ENCODE measurements around the gene OR8D4. TPM values are rescaled to one million over a fixed set of nuclear protein-coding genes. Genes with fewer than 3 reads are reported as not detected.
A peak's percentile ranks its signal among the peaks of the same experiment; 100 is the strongest.
"Not testable (repeated sequence)": the region's sequence is repeated elsewhere in the genome, so short reads cannot be mapped to it uniquely, and the experiment has no call there.

Gene OR8D4
- total RNA-seq = not detected in 2 replicates

DNA sequence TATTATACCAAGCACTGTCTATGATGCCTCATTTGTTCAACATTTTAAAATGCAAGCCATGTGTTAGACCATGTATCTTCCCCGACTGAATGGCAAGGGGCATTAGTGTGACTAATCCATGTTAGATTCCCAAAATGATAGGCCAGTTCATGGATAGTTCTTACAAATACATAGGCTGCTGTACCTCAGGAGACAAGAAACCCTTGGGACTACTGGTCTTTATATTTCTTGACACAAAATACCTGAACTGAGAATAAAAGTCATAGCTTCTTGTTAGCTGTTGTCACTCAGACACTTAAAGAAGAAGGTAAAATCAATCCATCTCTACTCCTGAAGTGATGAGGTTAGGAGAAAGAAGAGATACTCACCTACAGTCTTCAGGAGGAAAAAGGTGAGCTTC lies at the start of gene OR8D4:
OR8D4 (plus strand) TSS at position 301 of the 400 bp plus-strand sequence. CDS start 4,265 bp downstream, outside the sequence.
- TF ChIP-seq, protein P1, sequence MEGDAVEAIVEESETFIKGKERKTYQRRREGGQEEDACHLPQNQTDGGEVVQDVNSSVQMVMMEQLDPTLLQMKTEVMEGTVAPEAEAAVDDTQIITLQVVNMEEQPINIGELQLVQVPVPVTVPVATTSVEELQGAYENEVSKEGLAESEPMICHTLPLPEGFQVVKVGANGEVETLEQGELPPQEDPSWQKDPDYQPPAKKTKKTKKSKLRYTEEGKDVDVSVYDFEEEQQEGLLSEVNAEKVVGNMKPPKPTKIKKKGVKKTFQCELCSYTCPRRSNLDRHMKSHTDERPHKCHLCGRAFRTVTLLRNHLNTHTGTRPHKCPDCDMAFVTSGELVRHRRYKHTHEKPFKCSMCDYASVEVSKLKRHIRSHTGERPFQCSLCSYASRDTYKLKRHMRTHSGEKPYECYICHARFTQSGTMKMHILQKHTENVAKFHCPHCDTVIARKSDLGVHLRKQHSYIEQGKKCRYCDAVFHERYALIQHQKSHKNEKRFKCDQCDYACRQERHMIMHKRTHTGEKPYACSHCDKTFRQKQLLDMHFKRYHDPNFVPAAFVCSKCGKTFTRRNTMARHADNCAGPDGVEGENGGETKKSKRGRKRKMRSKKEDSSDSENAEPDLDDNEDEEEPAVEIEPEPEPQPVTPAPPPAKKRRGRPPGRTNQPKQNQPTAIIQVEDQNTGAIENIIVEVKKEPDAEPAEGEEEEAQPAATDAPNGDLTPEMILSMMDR (IDR thresholded peaks at IDR 0.05; ENCODE audit: insufficient read depth, low read length, severe bottlenecking) = no peak
- no peak for FAIRE-seq
- Histone ChIP-seq H3K27me3 (ENCODE audit: control insufficient read depth, insufficient read depth, low read length) (no peaks in the 10 kb centered on the region), H3K36me3 (ENCODE audit: control insufficient read depth, insufficient read depth, low read length) (no peaks in the 10 kb centered on the region), H3K4me3 (ENCODE audit: low read depth, low read length) (no peak within 1 kb of the TSS)
- DNase-seq (ENCODE audit: low read depth) = no peak

DNA sequence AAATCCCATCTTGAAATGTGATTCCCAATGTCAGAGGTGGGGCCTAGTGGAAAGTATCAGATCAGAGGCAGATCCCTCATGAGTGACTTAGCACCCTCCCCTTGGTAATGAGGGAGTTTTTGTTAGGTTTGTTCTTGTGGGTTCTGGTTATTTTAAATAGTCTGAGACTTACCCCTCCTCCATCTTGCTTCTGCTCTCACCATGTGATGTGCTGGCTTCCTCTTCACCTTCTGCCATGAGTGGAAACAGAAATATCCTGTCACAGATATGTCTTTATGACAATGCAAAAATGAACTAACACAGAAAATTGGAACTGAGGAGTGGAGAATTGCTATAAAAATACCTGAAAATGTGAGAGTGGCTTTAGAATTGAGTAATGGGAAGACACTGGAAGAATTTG lies 49.6 kb upstream of the OR8D4 start:
- Histone ChIP-seq H3K4me3 (ENCODE audit: low read depth, low read length) (no peak overlapping the region), H3K36me3 (ENCODE audit: control insufficient read depth, insufficient read depth, low read length) (no peaks in the 10 kb centered on the region), H3K27me3 (ENCODE audit: control insufficient read depth, insufficient read depth, low read length) (no peaks in the 10 kb centered on the region)
- TF ChIP-seq, protein P1 (IDR thresholded peaks at IDR 0.05; ENCODE audit: insufficient read depth, low read length, severe bottlenecking) = no peak
- FAIRE-seq (no peak), DNase-seq (ENCODE audit: low read depth) (no peak)

DNA sequence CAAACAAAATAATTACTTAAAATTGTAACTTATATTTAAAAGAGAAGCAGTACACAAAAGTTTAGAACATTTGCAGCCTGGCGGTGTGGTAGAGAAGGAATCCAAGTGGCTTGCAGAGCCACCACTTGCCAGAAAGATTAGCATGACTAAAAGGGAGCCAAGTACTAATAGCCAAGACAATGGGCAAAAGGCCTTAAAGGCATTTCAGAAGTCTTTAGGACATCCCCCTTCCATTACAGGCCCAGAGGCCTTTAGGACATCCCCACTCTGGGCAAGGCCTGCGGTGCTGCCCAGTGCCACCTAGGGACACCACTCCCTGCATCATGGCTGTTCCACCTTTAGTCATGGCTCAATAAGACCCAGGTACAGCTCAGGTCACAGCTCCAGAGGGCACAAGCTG lies 48.9 kb upstream of the OR8D4 start:
- DNase-seq (ENCODE audit: low read depth) (no peak), FAIRE-seq (no peak)
- TF ChIP-seq, protein P1 (IDR thresholded peaks at IDR 0.05; ENCODE audit: insufficient read depth, low read length, severe bottlenecking) = no peak
- Histone ChIP-seq H3K27me3 (ENCODE audit: control insufficient read depth, insufficient read depth, low read length) (no peaks in the 10 kb centered on the region), H3K4me3 (ENCODE audit: low read depth, low read length) (no peak overlapping the region), H3K36me3 (ENCODE audit: control insufficient read depth, insufficient read depth, low read length) (no peaks in the 10 kb centered on the region)

DNA sequence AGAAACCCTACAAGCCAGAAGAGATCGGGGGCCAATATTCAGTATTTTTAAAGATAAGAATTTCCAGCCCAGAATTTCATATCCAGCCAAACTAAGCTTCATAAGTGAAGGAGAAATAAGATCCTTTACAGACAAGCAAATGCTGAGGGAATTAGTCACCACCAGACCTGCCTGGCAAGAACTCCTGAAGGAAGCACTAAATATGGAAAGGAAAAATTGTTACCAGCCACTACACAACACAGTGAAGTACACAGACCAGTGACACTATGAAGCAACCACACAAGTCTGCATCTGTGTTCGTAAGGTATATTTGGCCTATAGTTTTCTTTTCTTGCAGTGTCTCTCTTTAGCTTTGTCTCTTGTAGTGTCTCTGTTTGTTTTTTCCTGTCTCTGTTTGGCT lies 45.5 kb upstream of the OR8D4 start:
- no peak for FAIRE-seq
- H3K27me3 ChIP-seq (ENCODE audit: control insufficient read depth, insufficient read depth, low read length) = no peaks in the 10 kb centered on the region
- no peak overlapping the region for H3K4me3 ChIP-seq (ENCODE audit: low read depth, low read length)
- peak; percentile 66 for DNase-seq (ENCODE audit: low read depth)
- TF ChIP-seq, protein P1 (IDR thresholded peaks at IDR 0.05; ENCODE audit: insufficient read depth, low read length, severe bottlenecking) = no peak
- no peaks in the 10 kb centered on the region for H3K36me3 ChIP-seq (ENCODE audit: control insufficient read depth, insufficient read depth, low read length)

DNA sequence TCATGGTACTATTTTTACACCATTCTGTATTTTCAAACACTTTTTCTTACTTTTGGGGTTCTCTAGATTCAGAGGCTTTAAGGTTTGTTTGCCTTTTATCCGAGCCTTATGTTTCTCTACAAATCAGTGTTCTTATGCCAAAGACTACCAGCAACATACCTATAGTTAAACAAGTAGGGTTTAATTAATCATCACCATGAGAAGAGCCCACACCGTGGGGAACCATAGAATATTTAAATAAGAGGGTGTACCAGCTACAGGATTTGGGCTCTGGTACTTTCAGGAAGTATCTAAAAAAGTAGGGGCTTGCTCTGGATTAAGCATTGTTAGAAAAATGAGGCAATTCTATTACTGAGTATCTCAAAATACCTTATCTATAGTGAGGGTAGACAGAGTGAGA lies 42.2 kb upstream of the OR8D4 start:
- no peak for DNase-seq (ENCODE audit: low read depth)
- FAIRE-seq = no peak
- no peak overlapping the region for H3K4me3 ChIP-seq (ENCODE audit: low read depth, low read length)
- H3K27me3 ChIP-seq (ENCODE audit: control insufficient read depth, insufficient read depth, low read length) = no peaks in the 10 kb centered on the region
- TF ChIP-seq, protein P1 (IDR thresholded peaks at IDR 0.05; ENCODE audit: insufficient read depth, low read length, severe bottlenecking) = no peak
- no peaks in the 10 kb centered on the region for H3K36me3 ChIP-seq (ENCODE audit: control insufficient read depth, insufficient read depth, low read length)

DNA sequence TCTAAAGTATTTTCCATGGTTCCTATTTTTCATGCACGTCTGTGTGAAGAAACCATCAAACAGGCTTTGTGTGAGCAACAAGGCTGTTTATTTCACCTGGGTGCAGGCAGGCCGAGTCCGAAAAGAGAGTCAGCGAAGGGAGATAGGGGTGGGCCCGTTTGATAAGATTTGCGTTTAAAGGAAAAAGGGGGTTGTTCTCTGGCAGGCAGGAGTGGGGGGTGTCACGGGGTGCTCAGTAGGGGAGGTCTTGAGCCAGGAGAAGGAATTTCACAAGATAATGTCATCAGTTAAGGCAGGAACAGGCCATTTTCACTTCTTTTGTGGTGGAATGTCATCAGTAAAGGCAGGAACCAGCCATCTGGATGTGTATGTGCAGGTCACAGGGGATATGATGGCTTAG lies 36.7 kb upstream of the OR8D4 start:
- H3K4me3 ChIP-seq (ENCODE audit: low read depth, low read length); DNase-seq (ENCODE audit: low read depth); H3K27me3 ChIP-seq (ENCODE audit: control insufficient read depth, insufficient read depth, low read length); FAIRE-seq; H3K36me3 ChIP-seq (ENCODE audit: control insufficient read depth, insufficient read depth, low read length): not testable (repeated sequence)

DNA sequence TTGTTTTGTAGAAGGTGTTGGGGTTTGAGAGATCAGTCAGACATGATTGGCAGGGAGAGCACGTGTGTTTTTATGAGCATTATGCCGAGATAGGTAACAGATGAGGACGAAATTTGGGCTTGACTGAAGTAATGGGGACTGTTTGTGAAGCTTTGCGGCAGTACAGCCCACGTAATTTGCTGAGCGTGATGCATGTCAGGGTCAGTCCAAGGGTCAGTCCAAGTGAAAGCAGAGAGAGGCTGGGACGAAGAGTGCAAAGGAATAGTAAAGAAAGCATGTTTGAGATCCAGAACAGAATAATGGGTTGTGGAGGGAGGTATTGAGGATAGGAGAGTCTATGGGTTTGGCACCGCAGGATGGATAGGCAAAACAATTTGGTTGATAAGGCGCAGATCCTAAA lies 34.2 kb upstream of the OR8D4 start:
- FAIRE-seq; H3K36me3 ChIP-seq (ENCODE audit: control insufficient read depth, insufficient read depth, low read length); H3K27me3 ChIP-seq (ENCODE audit: control insufficient read depth, insufficient read depth, low read length); H3K4me3 ChIP-seq (ENCODE audit: low read depth, low read length); DNase-seq (ENCODE audit: low read depth): not testable (repeated sequence)

All from bronchial epithelial cell (primary cell).